Measurements from ENCODE around the gene C12orf50. TPM values are rescaled to one million over a fixed set of nuclear protein-coding genes. Genes with fewer than 3 reads are reported as not detected.
A peak's percentile ranks its signal among the peaks of the same experiment; 100 is the strongest.

Gene C12orf50
- total RNA-seq, 4 donors from 2014 or later: not detected

DNA sequence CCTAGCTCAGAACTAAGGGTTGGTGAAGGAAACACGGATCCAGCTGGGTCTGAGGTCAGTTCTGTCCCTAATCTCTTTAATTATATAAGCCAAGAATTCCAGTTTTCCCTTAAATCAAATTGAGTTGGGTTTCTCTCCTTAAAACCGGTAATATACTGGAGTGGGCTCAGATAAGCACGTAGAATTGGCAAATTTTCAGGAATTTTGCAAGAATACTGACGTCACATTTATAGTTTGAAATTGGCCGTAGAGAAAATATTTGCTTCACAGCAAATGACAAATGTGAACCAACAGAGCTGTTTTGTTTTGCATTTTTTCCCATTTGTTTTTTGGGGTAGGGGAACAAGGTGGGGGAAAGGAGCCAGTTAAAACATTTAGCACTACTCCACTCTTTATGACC, 17.4 kb downstream of the C12orf50 start:
- no peak for TF ChIP-seq EP300 (IDR thresholded peaks at IDR 0.05)
- TF ChIP-seq POLR2A (IDR thresholded peaks at IDR 0.05; ENCODE audit: low read depth): no peak
- TF ChIP-seq POLR2AphosphoS5 (IDR thresholded peaks at IDR 0.05): no peak
- TF ChIP-seq, protein P1, sequence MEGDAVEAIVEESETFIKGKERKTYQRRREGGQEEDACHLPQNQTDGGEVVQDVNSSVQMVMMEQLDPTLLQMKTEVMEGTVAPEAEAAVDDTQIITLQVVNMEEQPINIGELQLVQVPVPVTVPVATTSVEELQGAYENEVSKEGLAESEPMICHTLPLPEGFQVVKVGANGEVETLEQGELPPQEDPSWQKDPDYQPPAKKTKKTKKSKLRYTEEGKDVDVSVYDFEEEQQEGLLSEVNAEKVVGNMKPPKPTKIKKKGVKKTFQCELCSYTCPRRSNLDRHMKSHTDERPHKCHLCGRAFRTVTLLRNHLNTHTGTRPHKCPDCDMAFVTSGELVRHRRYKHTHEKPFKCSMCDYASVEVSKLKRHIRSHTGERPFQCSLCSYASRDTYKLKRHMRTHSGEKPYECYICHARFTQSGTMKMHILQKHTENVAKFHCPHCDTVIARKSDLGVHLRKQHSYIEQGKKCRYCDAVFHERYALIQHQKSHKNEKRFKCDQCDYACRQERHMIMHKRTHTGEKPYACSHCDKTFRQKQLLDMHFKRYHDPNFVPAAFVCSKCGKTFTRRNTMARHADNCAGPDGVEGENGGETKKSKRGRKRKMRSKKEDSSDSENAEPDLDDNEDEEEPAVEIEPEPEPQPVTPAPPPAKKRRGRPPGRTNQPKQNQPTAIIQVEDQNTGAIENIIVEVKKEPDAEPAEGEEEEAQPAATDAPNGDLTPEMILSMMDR (IDR thresholded peaks at IDR 0.05): no peak
- H3K27me3 ChIP-seq: no peaks in the 10 kb centered on the region
- H3K4me1 ChIP-seq: no peaks in the 10 kb centered on the region
- no peaks in the 10 kb centered on the region for H3K9me3 ChIP-seq
- DNase-seq (ENCODE audit: extremely low spot score): no peak
- H3K36me3 ChIP-seq: no peaks in the 10 kb centered on the region
- intact Hi-C loops (cut with DNase I): no loop called here
- WGBS: 74% methylated on average over 5 of the region's 5 CpGs
- H3K4me3 ChIP-seq: no peak overlapping the region
- no peak overlapping the region for H3K27ac ChIP-seq (replicated peaks in 1 of 4)

DNA sequence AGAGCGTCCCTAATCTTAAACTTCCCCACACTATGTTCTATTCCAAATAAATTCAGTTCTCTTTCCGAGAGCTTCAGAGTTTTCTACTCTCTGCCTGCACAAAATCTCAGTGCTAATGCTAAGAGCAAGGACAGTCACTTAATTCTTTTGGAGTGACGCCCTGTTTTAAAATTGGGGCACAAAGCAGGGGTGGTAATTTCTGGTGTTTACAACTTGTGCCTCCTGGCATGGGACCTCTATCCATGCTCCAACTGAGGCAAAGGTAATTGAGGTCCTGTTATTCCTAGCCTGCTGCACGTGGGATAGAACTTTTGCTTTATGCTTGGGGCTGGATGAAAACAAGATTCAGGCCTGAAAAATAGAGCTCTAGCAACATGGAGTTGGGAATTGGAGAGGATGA, 22.9 kb downstream of the C12orf50 start:
- Histone ChIP-seq H3K4me1 (no peaks in the 10 kb centered on the region), H3K27ac (replicated peaks in 1 of 4) (no peak overlapping the region), H3K36me3 (no peaks in the 10 kb centered on the region), H3K9me3 (peaks cover 0 to 11% (median 6%) of the 10 kb centered on the region in 4 donors), H3K4me3 (no peak overlapping the region), H3K27me3 (no peaks in the 10 kb centered on the region)
- 81% methylated on average over 4 of the region's 4 CpGs for WGBS
- no peak for TF ChIP-seq EP300 (IDR thresholded peaks at IDR 0.05)
- TF ChIP-seq POLR2AphosphoS5 (IDR thresholded peaks at IDR 0.05): no peak
- TF ChIP-seq, protein P1 (IDR thresholded peaks at IDR 0.05): no peak
- TF ChIP-seq POLR2A (IDR thresholded peaks at IDR 0.05; ENCODE audit: low read depth): no peak
- DNase-seq (ENCODE audit: extremely low spot score): no peak
- intact Hi-C loops (cut with DNase I): no loop called here

DNA sequence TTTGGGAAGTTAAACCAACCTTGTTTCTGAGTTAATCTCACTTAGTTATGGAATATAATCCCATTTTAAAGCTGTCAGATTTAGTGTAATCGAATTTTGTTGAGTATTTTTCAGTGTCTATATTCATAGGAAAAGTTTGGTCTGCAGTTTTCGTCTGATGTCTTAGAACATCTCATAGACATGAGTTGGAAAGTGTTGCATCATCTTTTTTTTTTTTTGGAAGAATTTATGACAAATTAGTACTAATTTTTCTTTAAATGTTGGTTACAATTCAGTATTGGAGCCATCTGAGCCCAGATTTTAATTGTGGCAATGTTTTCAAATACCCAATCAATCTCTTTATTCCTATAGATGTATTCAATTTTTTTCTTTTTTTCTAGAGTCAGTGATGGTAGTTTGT, 27.9 kb downstream of the C12orf50 start:
- Histone ChIP-seq H3K9me3 (peaks cover 0 to 11% (median 6%) of the 10 kb centered on the region in 4 donors), H3K4me3 (no peak overlapping the region), H3K4me1 (no peaks in the 10 kb centered on the region), H3K27me3 (no peaks in the 10 kb centered on the region), H3K27ac (replicated peaks in 1 of 4) (no peak overlapping the region), H3K36me3 (no peaks in the 10 kb centered on the region)
- TF ChIP-seq EP300 (IDR thresholded peaks at IDR 0.05): no peak
- TF ChIP-seq POLR2AphosphoS5 (IDR thresholded peaks at IDR 0.05): no peak
- no peak for TF ChIP-seq POLR2A (IDR thresholded peaks at IDR 0.05; ENCODE audit: low read depth)
- TF ChIP-seq, protein P1 (IDR thresholded peaks at IDR 0.05): no peak
- intact Hi-C loops (cut with DNase I): no loop called here
- 84% methylated on average over 2 of the region's 2 CpGs for WGBS
- DNase-seq (ENCODE audit: extremely low spot score): no peak

DNA sequence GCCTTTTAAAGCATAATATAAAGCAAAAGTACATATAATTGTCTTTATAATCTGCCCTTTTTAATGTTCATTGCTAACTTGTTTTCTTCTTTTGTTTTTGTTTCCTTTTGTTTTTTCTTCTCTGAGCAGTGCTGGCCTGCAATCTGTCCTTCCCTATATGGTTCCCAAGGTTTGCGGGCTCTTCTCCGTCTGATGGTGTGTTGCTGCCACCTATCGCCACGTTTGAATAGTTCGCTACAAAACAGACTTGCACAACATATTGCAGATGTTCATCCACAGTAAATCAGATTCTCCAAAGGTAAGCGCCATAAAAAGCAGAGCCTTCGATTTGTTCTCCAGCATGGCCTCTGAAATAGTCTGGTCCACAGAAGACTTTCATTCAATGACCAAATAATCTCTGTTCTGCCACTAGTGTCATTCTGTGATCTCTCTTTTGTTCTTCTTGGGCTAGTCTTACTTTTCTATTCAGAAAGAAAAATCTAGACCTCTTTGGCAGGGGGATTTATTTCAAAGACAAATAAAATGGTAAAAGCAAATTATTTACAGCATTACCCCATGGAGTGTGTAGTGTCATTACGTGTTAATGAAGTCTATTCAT, 33.5 kb downstream of the C12orf50 start:
- no peak overlapping the region for H3K4me3 ChIP-seq
- 6% methylated on average over 8 of the region's 8 CpGs for WGBS
- no peaks in the 10 kb centered on the region for H3K4me1 ChIP-seq
- no peak overlapping the region for H3K27ac ChIP-seq (replicated peaks in 1 of 4)
- DNase-seq (ENCODE audit: extremely low spot score): no peak
- intact Hi-C loops (cut with DNase I): no loop called here
- TF ChIP-seq EP300 (IDR thresholded peaks at IDR 0.05) (no peak), POLR2A (IDR thresholded peaks at IDR 0.05; ENCODE audit: low read depth) (no peak), POLR2AphosphoS5 (IDR thresholded peaks at IDR 0.05) (no peak)
- TF ChIP-seq, protein P1 (IDR thresholded peaks at IDR 0.05): peak; percentile 49 to 69 (median 53)
- no peaks in the 10 kb centered on the region for H3K36me3 ChIP-seq
- no peaks in the 10 kb centered on the region for H3K9me3 ChIP-seq
- H3K27me3 ChIP-seq: no peaks in the 10 kb centered on the region

DNA sequence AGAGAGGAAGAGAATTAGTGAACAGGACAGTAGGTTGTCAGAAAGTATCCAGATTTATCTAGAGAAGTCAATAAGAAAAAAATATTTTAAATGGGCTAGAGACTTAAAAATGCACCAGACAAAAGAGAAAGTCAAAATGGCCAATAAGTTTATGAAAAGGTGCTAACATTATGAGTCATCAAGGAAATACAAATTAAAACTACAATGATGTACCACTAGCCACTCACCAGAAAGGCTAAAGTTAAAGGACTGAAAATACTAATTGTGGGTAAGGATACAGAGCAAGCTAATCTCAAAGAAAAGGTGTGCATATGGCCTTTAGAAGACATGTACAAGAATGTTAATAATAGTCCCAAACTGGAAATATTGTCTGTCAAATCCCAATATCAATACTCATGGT, 37.7 kb downstream of the C12orf50 start:
- no peak for TF ChIP-seq POLR2A (IDR thresholded peaks at IDR 0.05; ENCODE audit: low read depth)
- TF ChIP-seq POLR2AphosphoS5 (IDR thresholded peaks at IDR 0.05): no peak
- no peak for TF ChIP-seq EP300 (IDR thresholded peaks at IDR 0.05)
- TF ChIP-seq, protein P1 (IDR thresholded peaks at IDR 0.05): no peak
- no peak overlapping the region for H3K4me3 ChIP-seq
- H3K9me3 ChIP-seq: no peaks in the 10 kb centered on the region
- no peaks in the 10 kb centered on the region for H3K36me3 ChIP-seq
- no peaks in the 10 kb centered on the region for H3K27me3 ChIP-seq
- no peak for DNase-seq (ENCODE audit: extremely low spot score)
- H3K4me1 ChIP-seq: no peaks in the 10 kb centered on the region
- no peak overlapping the region for H3K27ac ChIP-seq (replicated peaks in 1 of 4)
- intact Hi-C loops (cut with DNase I): no loop called here

Measured in esophagus muscularis mucosa (tissue), 4 donors.